Right renal cortex interstitium (tissue), 3 donors: ENCODE data around the gene RIMBP2. TPM values are rescaled to one million over a fixed set of nuclear protein-coding genes. Genes with fewer than 3 reads are reported as not detected.

Source experiments
- DNase-seq, 3 donors: peaks; one replicate each; pipeline ENCODE4 v3.0.0-alpha.2; 2013; ENCODE audit warnings: low read depth in 3 of 3, low spot score in 2 of 3
- polyA plus RNA-seq, 3 donors: library from polyadenylated mRNA; unstranded; fragments of 120-200 nt; gene quantifications; one replicate each; pipeline ENCODE4 v1.2.1, GENCODE V29; 2013; ENCODE audit not compliant: insufficient read length in 3 of 3

Gene RIMBP2
- polyA plus RNA-seq, 3 donors: 10.7 to 17.7 (median 16.6) TPM

DNA sequence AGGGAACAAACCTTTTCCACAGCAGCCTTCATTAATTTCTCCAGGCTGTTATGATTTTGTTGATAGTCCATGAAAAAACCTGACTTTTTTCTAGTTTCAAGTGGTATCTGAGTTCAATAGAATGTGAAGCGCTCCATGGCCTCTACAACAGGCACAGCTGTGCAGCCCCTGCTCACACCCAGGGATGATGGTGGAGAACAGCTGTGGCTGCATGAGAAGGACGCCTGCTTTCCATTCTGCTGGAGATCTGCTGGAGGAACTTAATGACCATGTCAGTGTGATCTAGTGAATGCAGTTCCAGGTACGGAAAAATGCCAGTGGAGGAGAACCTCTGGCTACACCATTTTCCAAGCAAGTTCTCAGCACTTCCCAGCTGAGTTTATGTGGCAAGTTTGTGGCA, 297.8 kb downstream of the RIMBP2 start:
- DNase-seq: no peak

DNA sequence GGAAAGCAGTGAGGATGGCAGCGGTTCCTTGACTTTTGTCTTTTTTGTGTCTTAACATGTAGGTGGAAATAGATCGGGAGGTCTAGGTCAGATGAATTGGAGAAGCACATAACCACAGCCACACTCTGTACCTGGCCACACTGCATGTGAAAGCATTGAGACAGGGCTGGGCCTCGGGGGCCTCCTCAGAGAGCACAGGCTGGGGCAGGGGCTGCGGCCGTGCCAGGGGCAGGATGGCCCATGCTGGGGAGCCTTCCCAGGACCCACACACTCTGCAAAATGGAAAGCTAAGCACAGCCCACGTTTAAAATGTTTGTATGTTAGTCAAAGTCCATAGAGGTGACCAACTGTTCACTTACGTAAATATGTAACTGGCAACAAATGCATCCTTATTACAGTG, 301.7 kb downstream of the RIMBP2 start:
- DNase-seq: no peak

- DNase-seq: no peak
Measured at GRCh38 chr12:130413909-130414308, 302.2 kb downstream of the RIMBP2 start.

- DNase-seq: no peak
Measured at GRCh38 chr12:130412384-130412783, 303.7 kb downstream of the RIMBP2 start.

- DNase-seq: no peak
Measured at GRCh38 chr12:130405332-130405731, 310.8 kb downstream of the RIMBP2 start.

DNA sequence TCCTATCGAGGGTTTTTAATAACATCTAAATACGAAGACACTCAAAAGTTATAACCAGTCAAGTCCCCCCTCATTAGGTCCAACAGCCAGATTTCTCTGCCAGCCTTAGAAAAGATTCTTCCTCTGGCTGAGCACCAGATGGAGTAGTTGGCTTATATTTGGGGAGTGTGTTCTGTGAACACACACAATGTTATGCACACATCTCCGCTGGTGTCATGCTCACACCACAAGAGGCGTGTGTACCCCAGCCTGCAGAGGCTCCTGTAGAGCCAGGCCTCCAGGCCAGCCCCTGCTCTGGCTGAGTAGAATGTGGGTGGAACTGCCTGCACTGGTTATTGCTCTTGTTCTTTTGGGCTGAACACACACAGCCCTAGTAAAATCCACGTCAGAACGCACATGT, 314.4 kb downstream of the RIMBP2 start:
- peak in 1 of 3 donors; percentile 4 for DNase-seq

GRCh38 chr12:130398100-130398848, 317.8 kb downstream of the RIMBP2 start:
- no peak for DNase-seq

DNA sequence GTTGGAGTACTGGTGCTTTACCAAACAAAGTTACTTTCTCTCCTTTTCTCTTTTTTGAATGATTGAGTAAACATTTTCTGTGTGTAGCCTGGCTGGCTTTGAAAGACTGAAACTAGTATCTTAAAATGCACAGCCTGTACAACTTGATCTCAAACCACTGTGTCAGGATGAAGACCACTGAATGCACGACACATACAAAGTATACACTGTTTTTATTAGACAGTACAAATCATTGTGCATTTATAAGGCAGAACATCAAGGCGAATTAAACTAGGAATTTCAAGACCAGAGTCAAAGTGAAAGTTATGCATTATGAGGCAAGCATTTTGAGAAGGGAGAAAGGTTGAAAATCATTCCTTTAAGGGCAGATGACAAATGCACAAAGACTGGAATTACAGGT, 319.4 kb downstream of the RIMBP2 start:
- DNase-seq: no peak

- no peak for DNase-seq
Measured at GRCh38 chr12:130394906-130395305, 321.2 kb downstream of the RIMBP2 start.

DNA sequence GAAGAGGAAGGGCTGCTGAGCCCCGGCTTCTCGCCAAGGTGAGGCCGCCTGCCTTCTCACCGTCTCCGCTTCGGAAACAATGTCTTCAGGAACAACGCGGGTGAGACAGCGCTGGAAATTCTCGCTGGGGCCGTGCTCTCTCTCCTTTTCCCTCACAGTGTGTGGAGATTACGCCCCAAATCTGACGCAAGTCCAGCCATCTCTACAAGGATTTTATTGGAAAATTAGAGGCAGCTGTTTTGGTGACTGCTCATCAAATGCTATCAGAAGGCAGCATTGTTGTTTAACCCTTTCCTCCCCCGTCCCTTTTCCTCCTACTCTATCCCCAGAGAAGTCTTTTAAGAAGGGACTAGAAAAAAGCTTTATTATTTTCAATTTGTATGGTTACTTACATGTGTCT, 324.9 kb downstream of the RIMBP2 start:
- DNase-seq: no peak

DNA sequence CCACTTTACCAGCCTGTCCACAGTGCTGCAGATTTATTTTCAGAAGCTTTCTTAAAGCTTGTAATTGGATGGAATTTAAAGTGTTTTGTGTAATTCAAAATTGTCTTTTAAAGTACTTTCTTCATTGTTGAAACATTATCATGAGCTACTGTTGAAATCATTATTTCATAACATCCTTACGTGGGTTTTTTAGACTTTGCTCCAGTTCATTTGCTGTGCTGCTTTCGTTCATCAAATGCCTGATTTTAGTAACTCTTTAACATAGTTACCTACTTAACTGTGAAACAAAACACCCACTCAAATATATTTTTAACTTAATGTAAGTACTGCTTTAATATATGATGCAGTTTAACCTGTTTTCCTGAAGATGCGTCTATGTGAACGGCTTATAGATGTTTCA, 330.9 kb downstream of the RIMBP2 start:
- no peak for DNase-seq

- DNase-seq: no peak
Measured at GRCh38 chr12:130384234-130384633, 331.9 kb downstream of the RIMBP2 start.

- no peak for DNase-seq
Measured at GRCh38 chr12:130382818-130383217, 333.3 kb downstream of the RIMBP2 start.

DNA sequence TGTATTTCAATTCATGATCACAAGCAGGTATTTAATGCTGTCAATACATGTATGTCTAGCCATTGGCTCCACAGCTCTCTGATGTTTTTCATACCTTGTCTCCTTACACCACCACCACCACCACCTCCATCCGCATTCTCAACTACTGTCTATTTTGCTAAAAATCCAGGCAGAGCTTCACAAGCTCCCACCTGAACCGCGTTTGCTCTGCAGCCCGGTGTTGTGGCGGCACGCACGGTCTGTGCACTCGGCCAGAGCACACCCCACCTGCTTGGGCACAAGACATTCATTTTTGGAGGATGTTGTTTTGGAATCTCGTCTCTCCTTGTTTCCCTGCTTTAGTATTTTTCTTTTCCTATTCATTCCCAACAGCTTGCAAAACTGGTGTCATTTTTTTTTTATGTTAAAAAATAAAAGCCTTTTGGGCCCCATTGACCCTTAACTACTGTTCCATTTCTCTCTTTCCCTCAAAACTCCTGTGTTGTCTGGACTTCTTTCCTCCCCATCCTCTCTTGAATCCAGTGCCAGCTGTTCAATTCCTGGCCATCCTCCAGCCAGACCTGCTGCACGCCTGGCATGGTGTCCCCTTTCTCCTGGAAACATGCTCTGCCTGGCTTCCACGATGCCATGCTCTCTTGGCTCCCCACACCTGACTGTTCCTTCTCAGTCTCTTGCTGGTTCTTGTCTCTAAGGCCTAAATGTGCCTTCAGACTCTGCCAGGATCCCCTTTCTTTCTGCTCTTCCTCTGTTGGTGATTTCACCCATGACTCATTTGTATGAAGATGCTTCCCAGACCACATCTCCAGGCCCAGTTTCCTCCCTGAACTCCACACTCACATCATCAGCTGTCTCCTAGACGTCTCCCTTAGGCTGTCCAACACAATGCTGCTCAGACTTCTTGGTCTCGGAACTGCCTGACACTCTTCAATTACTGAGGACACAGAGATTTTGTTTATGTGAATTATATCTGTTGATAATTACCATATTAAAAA, 340.5 kb downstream of the RIMBP2 start:
- no peak for DNase-seq

GRCh38 chr12:130374083-130374482, 342.0 kb downstream of the RIMBP2 start:
- no peak for DNase-seq

DNA sequence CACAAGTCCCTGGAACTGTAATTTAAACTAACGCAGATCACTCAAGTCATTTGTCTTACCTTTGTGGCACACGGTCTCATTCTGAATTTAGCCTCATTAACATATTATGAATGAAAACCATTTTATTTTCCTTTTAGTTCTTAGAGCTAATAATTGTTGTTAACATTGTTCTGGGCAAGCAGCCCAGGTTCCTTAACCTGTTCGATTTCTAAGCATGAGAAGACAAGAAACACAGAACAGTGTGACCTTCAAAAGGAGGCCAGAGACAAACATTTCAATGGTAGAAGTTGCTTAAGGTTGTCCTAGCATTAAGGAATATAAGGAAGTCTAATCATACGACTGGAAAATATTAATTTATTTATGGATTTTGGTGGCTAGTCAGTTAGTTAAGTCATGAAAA, 343.2 kb downstream of the RIMBP2 start:
- DNase-seq: no peak

GRCh38 chr12:130371296-130371695, 344.8 kb downstream of the RIMBP2 start:
- DNase-seq: no peak

DNA sequence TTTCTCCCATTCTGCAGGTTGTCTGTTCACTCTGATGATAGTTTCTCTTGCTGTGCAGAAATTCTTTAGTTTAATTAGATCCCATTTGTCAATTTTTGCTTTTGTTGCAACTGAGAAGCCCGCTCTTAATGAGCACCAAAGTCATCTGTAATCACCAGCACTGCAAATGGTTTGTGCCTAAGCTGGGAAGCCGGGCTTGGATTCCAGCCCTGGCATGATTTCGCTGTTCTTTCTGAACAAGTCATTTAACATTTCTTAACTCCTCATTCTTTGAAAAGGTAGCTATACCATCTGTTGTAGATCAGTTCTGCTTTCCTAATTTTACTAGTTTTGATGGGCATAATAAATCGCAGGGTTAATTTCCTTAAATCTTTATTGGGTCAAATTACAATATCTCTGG, 346.3 kb downstream of the RIMBP2 start:
- DNase-seq: no peak

- DNase-seq: no peak
Measured at GRCh38 chr12:130367523-130367922, 348.6 kb downstream of the RIMBP2 start.

- DNase-seq: no peak
Measured at GRCh38 chr12:130367003-130367402, 349.1 kb downstream of the RIMBP2 start.

- no peak for DNase-seq
Measured at GRCh38 chr12:130366159-130366558, 349.9 kb downstream of the RIMBP2 start.

- no peak for DNase-seq
Measured at GRCh38 chr12:130364578-130364977, 351.5 kb downstream of the RIMBP2 start.
